GM12878 (cell line): ENCODE measurements around the gene BRD3. TPM values are rescaled to one million over a fixed set of nuclear protein-coding genes. Genes with fewer than 3 reads are reported as not detected.

ENCODE experiments used
- BHLHE40 ChIP-seq, 2 experiments: fragments of 450-650 bp in 1 of 2; IDR thresholded peaks; 2 replicates each; pipeline ENCODE4 v1.6.1; 2011 to 2017; ENCODE audit warnings: low read depth in 2 of 2, borderline replicate concordance in 1 of 2, improper control_type of control experiment in 1 of 2, low read length in 1 of 2, mild to moderate bottlenecking in 1 of 2
- MEF2B ChIP-seq: fragments of 450-650 bp; IDR thresholded peaks from 2 replicates; pipeline ENCODE4 v1.6.1; 2018; ENCODE audit warnings: mild to moderate bottlenecking, moderate library complexity; ENCODE audit not compliant: partially characterized antibody, poor library complexity, severe bottlenecking
- NKRF ChIP-seq: fragments of 450-650 bp; conservative IDR thresholded peaks from 2 replicates; pipeline ENCODE4 v1.6.1; 2017; ENCODE audit warnings: mild to moderate bottlenecking, moderate library complexity
- RAD51 ChIP-seq: fragments of 450-650 bp; IDR thresholded peaks from 2 replicates; pipeline ENCODE4 v1.6.1; 2016; ENCODE audit warnings: moderate library complexity, mild to moderate bottlenecking, inconsistent platforms
- SUPT20H ChIP-seq: IDR thresholded peaks from 2 replicates; pipeline ENCODE4 v1.6.1; 2011; ENCODE audit warnings: low read depth, mild to moderate bottlenecking, low read length, moderate library complexity, borderline replicate concordance; ENCODE audit not compliant: control insufficient read depth
- ZNF687 ChIP-seq: fragments of 450-650 bp; IDR thresholded peaks from 2 replicates; pipeline ENCODE4 v1.6.1; 2017; ENCODE audit warnings: mild to moderate bottlenecking, moderate library complexity
- polyA plus RNA-seq, 11 experiments: library from polyadenylated mRNA; depleted of rRNA in 4 of 11; unstranded in 6 of 11; stranded (reverse) in 5 of 11; fragments of >200 nt; fragmentation: Nextera tagmentation in 4 of 11; fragmentation: Illumina TruSeq in 1 of 11; extraction: Ambion mirVana in 4 of 11; extraction: Trizol in 1 of 11; gene quantifications; 1 replicate in 1 of 11; 2 replicates in 10 of 11; pipeline versions ENCODE4 v1.2.1 to v1.2.3, GENCODE V29; 2011 to 2016; ENCODE audit warnings: inconsistent platforms in 2 of 11, missing spikeins in 2 of 11, low read depth in 1 of 11
- total RNA-seq, 4 experiments: library from RNA; depleted of rRNA in 3 of 4; stranded (reverse); fragments of >200 nt in 3 of 4; fragmentation: Illumina TruSeq in 1 of 4; extraction: Trizol in 1 of 4; gene quantifications; 2 replicates each; pipeline versions ENCODE4 v1.2.1 to v1.2.3, GENCODE V29; 2013 to 2021

BRD3 gene
- total and polyA plus RNA-seq, 10 of the 15 experiments (the other 5 are each of a cell fraction or from before 2014, with no cell fraction given): 0.53 to 20.8 (median 4.8) TPM

GRCh38 chr9:134060546-134060945 is 7.3 kb downstream of the BRD3 start (continued):
- TF ChIP-seq ZNF687: no peak
- TF ChIP-seq RAD51: no peak
- TF ChIP-seq BHLHE40 (IDR thresholded peaks at IDR 0.05; ENCODE audit: borderline replicate concordance in 1 of 2, low read depth in 2 of 2, low read length in 1 of 2): no peak
- no peak for TF ChIP-seq SUPT20H
- TF ChIP-seq NKRF: no peak
- TF ChIP-seq MEF2B: no peak
- TF ChIP-seq, all 136 proteins: peak for 0
